ENCODE results near the gene SPON1. TPM values are rescaled to one million over a fixed set of nuclear protein-coding genes. Genes with fewer than 3 reads are reported as not detected.
"Not testable (repeated sequence)": the region's sequence is repeated elsewhere in the genome, so short reads cannot be mapped to it uniquely, and the experiment has no call there.

The SPON1 gene
- polyA plus RNA-seq, 3 donors = 8.1 to 101 (median 28.3) TPM

- WGBS, 3 donors = 32 to 53% (median 45%) methylated on average over 1 of the region's 1 CpG
- H3K27ac ChIP-seq (ENCODE audit: low read depth, low read length) = no peak overlapping the region
Measured at GRCh38 chr11:14059491-14059890, 97.0 kb downstream of the SPON1 start.

DNA sequence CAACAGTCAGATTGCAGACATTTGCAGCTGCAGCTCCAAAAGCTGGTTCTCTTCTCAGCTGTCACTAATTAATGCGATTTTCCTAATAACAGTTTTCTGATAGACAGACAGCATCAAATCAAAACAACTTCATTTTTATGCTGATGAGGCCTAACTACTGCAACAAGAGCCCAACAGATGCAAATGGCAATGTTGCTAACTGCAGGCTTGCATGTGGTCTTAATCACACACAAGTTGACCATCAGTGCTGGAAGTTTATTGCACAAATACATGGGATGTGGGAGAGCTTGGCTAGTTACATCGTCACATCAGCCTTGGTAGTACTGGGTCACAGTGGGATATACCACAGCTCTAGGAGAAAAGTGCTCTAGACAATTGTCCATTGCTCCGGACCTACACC is 99.2 kb downstream of the SPON1 start:
- WGBS, 3 donors = 92 to 94% (median 92%) methylated on average over 3 of the region's 3 CpGs

GRCh38 chr11:14065141-14065540 is 102.6 kb downstream of the SPON1 start:
- no peak overlapping the region for H3K27ac ChIP-seq (ENCODE audit: low read depth, low read length)
- 17 to 55% (median 23%) methylated on average over 8 of the region's 8 CpGs for WGBS, 3 donors

More for the DNA sequence above, 99.2 kb downstream of the SPON1 start:
- H3K27ac ChIP-seq (ENCODE audit: low read depth, low read length) = no peak overlapping the region

- H3K27ac ChIP-seq (ENCODE audit: low read depth, low read length) = no peak overlapping the region
Measured at GRCh38 chr11:14065681-14066080, 103.2 kb downstream of the SPON1 start.

DNA sequence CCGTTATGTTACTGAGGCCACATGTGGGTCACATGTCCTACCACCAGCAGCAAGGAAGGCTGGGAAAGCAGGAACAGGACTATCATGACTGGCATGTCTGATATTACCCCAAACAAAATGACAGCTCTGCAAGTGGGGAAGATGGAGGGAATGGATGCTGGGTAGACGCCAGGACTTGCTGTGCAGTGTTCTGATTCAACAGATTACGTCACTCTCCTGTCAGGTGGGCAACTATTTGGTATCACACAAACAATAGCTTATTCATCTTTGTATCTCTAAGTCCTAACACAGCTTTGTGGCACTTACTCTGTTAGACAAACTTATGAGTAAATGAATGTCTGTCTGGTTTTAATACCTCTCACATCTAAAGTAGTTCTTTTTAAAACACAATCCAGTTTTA is 105.2 kb downstream of the SPON1 start:
- no peak overlapping the region for H3K27ac ChIP-seq (ENCODE audit: low read depth, low read length)
- 70 to 94% (median 84%) methylated on average over 3 of the region's 3 CpGs for WGBS, 3 donors

More at GRCh38 chr11:14065681-14066080, 103.2 kb downstream of the SPON1 start:
- WGBS, 3 donors = 49 to 78% (median 61%) methylated on average over 1 of the region's 1 CpG

GRCh38 chr11:14070896-14071295 is 108.4 kb downstream of the SPON1 start:
- H3K27ac ChIP-seq (ENCODE audit: low read depth, low read length) = no peak overlapping the region
- WGBS, 3 donors = 76 to 96% (median 96%) methylated on average over 1 of the region's 1 CpG

- WGBS, 3 donors = 51 to 92% (median 58%) methylated on average over 1 of the region's 1 CpG
- H3K27ac ChIP-seq (ENCODE audit: low read depth, low read length) = no peak overlapping the region
Measured at GRCh38 chr11:14073849-14074476, 111.4 kb downstream of the SPON1 start.

- no peak overlapping the region for H3K27ac ChIP-seq (ENCODE audit: low read depth, low read length)
- 79 to 84% (median 83%) methylated on average over 10 of the region's 10 CpGs for WGBS, 3 donors
Measured at GRCh38 chr11:14075118-14076078, 112.9 kb downstream of the SPON1 start.

DNA sequence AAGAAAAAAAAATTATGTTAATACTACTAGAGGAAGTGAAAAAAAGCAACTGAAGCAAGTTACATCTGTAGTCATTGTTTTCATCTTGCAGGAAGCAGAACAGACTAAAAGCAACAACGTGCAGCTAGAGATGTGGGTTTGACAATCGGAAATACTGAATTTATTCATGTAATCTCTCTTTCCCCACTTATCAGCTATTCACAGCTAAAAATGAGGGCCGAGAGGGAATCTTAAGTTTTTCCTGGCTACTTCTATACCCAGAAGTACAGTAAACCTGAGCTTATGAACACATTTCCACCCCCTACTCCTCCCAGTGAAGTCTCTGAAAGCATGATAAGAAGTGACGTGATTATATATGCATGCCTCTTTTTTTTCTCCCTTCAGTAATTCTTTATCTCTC is 116.5 kb downstream of the SPON1 start:
- WGBS, 3 donors = 21 to 33% (median 25%) methylated on average over 4 of the region's 4 CpGs
- H3K27ac ChIP-seq (ENCODE audit: low read depth, low read length) = no peak overlapping the region

DNA sequence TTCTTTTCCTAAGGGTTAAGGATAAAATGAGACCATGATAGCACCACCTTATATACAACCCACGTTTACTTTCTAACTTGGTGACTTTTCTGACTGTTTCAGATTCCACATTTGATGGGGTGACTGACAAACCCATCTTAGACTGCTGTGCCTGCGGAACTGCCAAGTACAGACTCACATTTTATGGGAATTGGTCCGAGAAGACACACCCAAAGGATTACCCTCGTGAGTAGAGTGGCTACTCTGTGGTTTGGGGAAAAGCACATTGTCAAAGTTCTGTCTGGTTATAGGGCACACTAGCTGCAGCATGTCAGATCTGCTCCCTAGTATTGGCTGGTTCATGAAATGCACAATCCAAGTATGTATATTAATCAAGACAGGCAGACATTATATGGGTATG is 117.3 kb downstream of the SPON1 start:
- H3K27ac ChIP-seq (ENCODE audit: low read depth, low read length) = no peak overlapping the region
- 65 to 75% (median 70%) methylated on average over 4 of the region's 4 CpGs for WGBS, 3 donors

GRCh38 chr11:14081581-14082231 is 119.2 kb downstream of the SPON1 start:
- no peak overlapping the region for H3K27ac ChIP-seq (ENCODE audit: low read depth, low read length)

GRCh38 chr11:14082338-14082737 is 119.8 kb downstream of the SPON1 start:
- H3K27ac ChIP-seq (ENCODE audit: low read depth, low read length) = no peak overlapping the region
- 47 to 62% (median 53%) methylated on average over 5 of the region's 5 CpGs for WGBS, 3 donors

More at GRCh38 chr11:14081581-14082231, 119.2 kb downstream of the SPON1 start:
- WGBS, 3 donors = 48 to 65% (median 60%) methylated on average over 6 of the region's 6 CpGs

- WGBS, 3 donors = 56 to 92% (median 87%) methylated on average over 2 of the region's 2 CpGs
- not testable (repeated sequence) for H3K27ac ChIP-seq (ENCODE audit: low read depth, low read length)
Measured at GRCh38 chr11:14088861-14089260, 126.3 kb downstream of the SPON1 start.

- WGBS, 3 donors = 69 to 79% (median 77%) methylated on average over 17 of the region's 17 CpGs
- H3K27ac ChIP-seq (ENCODE audit: low read depth, low read length) = no peak overlapping the region
Measured at GRCh38 chr11:14089690-14090462, 127.4 kb downstream of the SPON1 start.

GRCh38 chr11:14090631-14091030 is 128.1 kb downstream of the SPON1 start:
- WGBS, 3 donors = 69 to 84% (median 74%) methylated on average over 8 to 9 of the region's 9 CpGs
- not testable (repeated sequence) for H3K27ac ChIP-seq (ENCODE audit: low read depth, low read length)

GRCh38 chr11:14093065-14093464 is 130.5 kb downstream of the SPON1 start:
- 0 to 85% (median 83%) methylated on average over 1 of the region's 1 CpG for WGBS, 3 donors
- no peak overlapping the region for H3K27ac ChIP-seq (ENCODE audit: low read depth, low read length)

GRCh38 chr11:14094481-14095037 is 132.0 kb downstream of the SPON1 start:
- whole genome bisulfite sequencing, 3 donors = 88 to 98% (median 96%) methylated on average over 3 of the region's 3 CpGs
- H3K27ac ChIP-seq (ENCODE audit: low read depth, low read length) = no peak overlapping the region

DNA sequence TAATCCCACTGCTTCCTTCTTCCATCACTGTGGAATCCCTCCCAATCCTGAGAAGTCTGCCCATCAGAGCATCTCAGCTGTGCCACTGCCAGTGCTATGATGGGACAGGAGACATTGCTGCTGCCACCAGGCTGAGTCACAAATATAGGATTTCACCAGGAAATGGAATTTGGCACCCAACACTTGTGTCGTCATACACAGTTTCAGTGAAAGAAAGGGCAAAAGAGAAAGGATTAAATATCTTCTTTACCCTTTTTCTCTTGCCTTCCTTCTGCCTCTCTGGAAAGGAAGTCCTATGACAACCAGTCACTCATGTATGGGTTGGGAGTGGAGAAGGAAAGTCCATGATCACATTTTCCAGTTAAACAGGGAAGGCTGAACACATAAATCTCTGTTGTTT is 133.4 kb downstream of the SPON1 start:
- H3K27ac ChIP-seq (ENCODE audit: low read depth, low read length) = no peak overlapping the region
- WGBS, 3 donors = 56 to 63% (median 60%) methylated on average over 1 of the region's 1 CpG
